GM12878 (cell line): ENCODE results near the gene MRPL55. TPM values are rescaled to one million over a fixed set of nuclear protein-coding genes. Genes with fewer than 3 reads are reported as not detected.

Source experiments
- ATAC-seq: fragments of 200-7000 bp; cut with Tn5 transposase; 3 replicates; pipeline ENCODE4 v1.9.1; 2020; ENCODE audit warnings: mild to moderate bottlenecking, moderate library complexity
- BruUV-seq: library from RNA; stranded (reverse); fragments of 400-500 nt; replicated peaks from 2 replicates; lab custom pipeline; 2021; lab: Mats Ljungman, UMichigan
- CTCF ChIA-PET: fragments of 300-600 bp; sonication (Branson Sonifier 250); formaldehyde crosslinking; extraction: SDS; loops from one replicate; lab custom pipeline; 2021; ENCODE audit warnings: inconsistent platforms; lab: Yijun Ruan, JAX
- POLR2A ChIA-PET: fragments of 350-600 bp; formaldehyde crosslinking; extraction: SDS; loops from one replicate; lab custom pipeline; 2021; ENCODE audit warnings: inconsistent platforms; lab: Charles Lee
- RAD21 ChIA-PET: fragments of 300-600 bp; sonication (Branson Sonifier 250); formaldehyde crosslinking; loops from one replicate; lab custom pipeline; 2023; ENCODE audit warnings: antibody characterized with exemption; ENCODE audit not compliant: unreplicated experiment; lab: Charles Lee
- SMC1A ChIA-PET: fragments of 300-600 bp; sonication (Branson Sonifier 250); formaldehyde crosslinking; loops from one replicate; lab custom pipeline; 2023; ENCODE audit not compliant: unreplicated experiment, uncharacterized antibody; lab: Charles Lee
- DNase-seq: peaks from one replicate; pipeline ENCODE4 v3.0.0-alpha.2; 2011; ENCODE audit warnings: low read depth, low spot score
- FAIRE-seq: peaks from 3 replicates; lab custom pipeline; 2011; peaks lifted over from hg19 to GRCh38; lab: Jason Lieb, UNC
- H2AFZ ChIP-seq: 2 replicates; pipeline ENCODE4 v1.6.0; 2011; ENCODE audit warnings: low read depth, low read length, control low read depth; ENCODE audit not compliant: control insufficient read depth
- H3K27ac ChIP-seq: 2 replicates; pipeline ENCODE4 v1.5.1; 2011; ENCODE audit warnings: control low read depth; ENCODE audit not compliant: control insufficient read depth, insufficient read depth
- H3K27me3 ChIP-seq, 2 experiments: replicated peaks in 1 of 2; 2 replicates each; pipeline versions ENCODE4 v1.6.0 to v1.6.1; 2011; ENCODE audit warnings: low read length in 1 of 2; ENCODE audit not compliant: control insufficient read depth in 2 of 2, insufficient read depth in 2 of 2
- H3K36me3 ChIP-seq, 2 experiments: 2 replicates each; pipeline ENCODE4 v1.5.1; 2011; ENCODE audit warnings: low read length in 1 of 2; ENCODE audit not compliant: control insufficient read depth in 2 of 2, insufficient read depth in 2 of 2
- H3K4me1 ChIP-seq: 2 replicates; pipeline ENCODE4 v1.6.1; 2011; ENCODE audit warnings: mild to moderate bottlenecking, low read length, moderate library complexity, mixed read lengths; ENCODE audit not compliant: control insufficient read depth, insufficient read depth
- H3K4me2 ChIP-seq: 2 replicates; pipeline ENCODE4 v1.6.0; 2011; ENCODE audit warnings: control low read depth; ENCODE audit not compliant: control insufficient read depth, insufficient read depth
- H3K4me3 ChIP-seq: fragments of 200-600 bp; sonication (generic); 2 replicates; pipeline ENCODE4 v1.5.1; 2016
- H3K79me2 ChIP-seq: 2 replicates; pipeline ENCODE4 v1.6.0; 2011; ENCODE audit warnings: low read length; ENCODE audit not compliant: control insufficient read depth, insufficient read depth
- H3K9ac ChIP-seq: 2 replicates; pipeline ENCODE4 v1.8.0; 2011; ENCODE audit warnings: low read length, control low read depth, mixed read lengths; ENCODE audit not compliant: control insufficient read depth, insufficient read depth
- H3K9me3 ChIP-seq: replicated peaks from 3 replicates; pipeline ENCODE4 v1.5.1; 2011; ENCODE audit warnings: mild to moderate bottlenecking, low read length; ENCODE audit not compliant: control insufficient read depth, insufficient read depth
- H4K20me1 ChIP-seq: 2 replicates; pipeline ENCODE4 v1.6.0; 2011; ENCODE audit not compliant: control insufficient read depth, insufficient read depth
- ASH2L ChIP-seq: fragments of 300-600, 200-600 bp; sonication (generic); IDR thresholded peaks from 2 replicates; pipeline ENCODE4 v1.6.1; 2017; ENCODE audit warnings: low read depth, mild to moderate bottlenecking, borderline replicate concordance
- BCL11A ChIP-seq: IDR thresholded peaks from 2 replicates; pipeline ENCODE4 v1.6.1; 2011; ENCODE audit warnings: low read depth, low read length
- CBX5 ChIP-seq: sonication (generic); IDR thresholded peaks from 2 replicates; pipeline ENCODE4 v1.6.1; 2016; ENCODE audit warnings: low read depth, moderate library complexity, mild to moderate bottlenecking, inconsistent platforms
- CHD1 ChIP-seq: IDR thresholded peaks from 2 replicates; pipeline ENCODE4 v1.6.1; 2012; ENCODE audit warnings: low read depth, low read length, improper control_type of control experiment
- CHD2 ChIP-seq: IDR thresholded peaks from 2 replicates; pipeline ENCODE4 v1.6.1; 2011; ENCODE audit warnings: low read depth, low read length, improper control_type of control experiment, borderline replicate concordance
- CREM ChIP-seq: IDR thresholded peaks from 2 replicates; pipeline ENCODE4 v1.6.1; 2014; ENCODE audit warnings: antibody characterized with exemption, low read depth
- EED ChIP-seq: sonication (generic); IDR thresholded peaks from 2 replicates; pipeline ENCODE4 v1.6.1; 2016; ENCODE audit warnings: antibody characterized with exemption, low read depth
- EZH2 ChIP-seq: IDR thresholded peaks from 2 replicates; pipeline ENCODE4 v1.6.1; 2012; ENCODE audit warnings: low read depth, mild to moderate bottlenecking, control low read depth, inconsistent platforms, low read length, borderline replicate concordance; ENCODE audit not compliant: control insufficient read depth
- IRF4 ChIP-seq: IDR thresholded peaks from 2 replicates; pipeline ENCODE4 v1.6.1; 2011; ENCODE audit warnings: low read depth, low read length
- SREBF2 ChIP-seq: IDR thresholded peaks from 2 replicates; pipeline ENCODE4 v1.6.1; 2012; ENCODE audit warnings: mild to moderate bottlenecking, low read length
- SUPT20H ChIP-seq: IDR thresholded peaks from 2 replicates; pipeline ENCODE4 v1.6.1; 2011; ENCODE audit warnings: low read depth, mild to moderate bottlenecking, low read length, moderate library complexity, borderline replicate concordance; ENCODE audit not compliant: control insufficient read depth
- SUZ12 ChIP-seq: fragments of 200-600 bp; sonication (generic); IDR thresholded peaks from one replicate; pipeline ENCODE4 v1.6.1; 2018; ENCODE audit warnings: antibody characterized with exemption, mild to moderate bottlenecking; ENCODE audit not compliant: unreplicated experiment
- TCF12 ChIP-seq: IDR thresholded peaks from 2 replicates; pipeline ENCODE4 v1.6.1; 2011; ENCODE audit warnings: low read depth, mild to moderate bottlenecking, low read length
- TCF7 ChIP-seq: IDR thresholded peaks from 2 replicates; pipeline ENCODE4 v1.6.1; 2014; ENCODE audit warnings: antibody characterized with exemption, borderline replicate concordance
- YY1 ChIP-seq: IDR thresholded peaks from 2 replicates; pipeline ENCODE4 v1.6.1; 2011; ENCODE audit warnings: low read depth, mild to moderate bottlenecking, low read length
- WGBS: methylation state at CpG from one replicate; pipeline ENCODE4 v1.1.6; 2016; ENCODE audit warnings: low lambda C conversion rate; ENCODE audit not compliant: insufficient replicate concordance, insufficient coverage; ENCODE audit errors: missing lambda C conversion rate; 5-methylcytosine and 5-hydroxymethylcytosine counted together
- in situ Hi-C: fragments of 300-500 bp; cut with MboI; formaldehyde crosslinking; loops from 9 replicates; pipeline ENCODE4 v1.14.3; 2018; ENCODE audit warnings: mixed read lengths
- intact Hi-C: fragments of 100-400 bp; cut with micrococcal nuclease; formaldehyde crosslinking; loops from one replicate; pipeline ENCODE4 v1.14.2; 2022; ENCODE audit not compliant: unreplicated experiment
- polyA plus RNA-seq, 11 experiments: library from polyadenylated mRNA; depleted of rRNA in 4 of 11; unstranded in 6 of 11; stranded (reverse) in 5 of 11; fragments of >200 nt; fragmentation: Nextera tagmentation in 4 of 11; fragmentation: Illumina TruSeq in 1 of 11; extraction: Ambion mirVana in 4 of 11; extraction: Trizol in 1 of 11; gene quantifications; 1 replicate in 1 of 11; 2 replicates in 10 of 11; pipeline versions ENCODE4 v1.2.1 to v1.2.3, GENCODE V29; 2011 to 2016; ENCODE audit warnings: inconsistent platforms in 2 of 11, missing spikeins in 2 of 11, low read depth in 1 of 11
- total RNA-seq, 4 experiments: library from RNA; depleted of rRNA in 3 of 4; stranded (reverse); fragments of >200 nt in 3 of 4; fragmentation: Illumina TruSeq in 1 of 4; extraction: Trizol in 1 of 4; gene quantifications; 2 replicates each; pipeline versions ENCODE4 v1.2.1 to v1.2.3, GENCODE V29; 2013 to 2021
- TF ChIP-seq, protein P1 (sequence below): IDR thresholded peaks from 2 replicates; pipeline ENCODE4 v1.6.1; 2012; ENCODE audit warnings: mild to moderate bottlenecking, low read depth, low read length
- TF ChIP-seq, protein P2 (sequence below): fragments of 450-650 bp; conservative IDR thresholded peaks from 2 replicates; pipeline ENCODE4 v1.6.1; 2017; ENCODE audit warnings: mild to moderate bottlenecking, moderate library complexity

Gene MRPL55
- total and polyA plus RNA-seq, 10 of the 15 experiments (the other 5 are each of a cell fraction or from before 2014, with no cell fraction given) = 15.1 to 143 (median 55.8) TPM

GRCh38 chr1:228064741-228065542, 44.2 kb downstream of the MRPL55 start (continued):
- TF ChIP-seq YY1 = no peak
- no peak for TF ChIP-seq SREBF2
- TF ChIP-seq TCF7 = no peak
- TF ChIP-seq EZH2 = no peak
- TF ChIP-seq CBX5 = no peak

DNA sequence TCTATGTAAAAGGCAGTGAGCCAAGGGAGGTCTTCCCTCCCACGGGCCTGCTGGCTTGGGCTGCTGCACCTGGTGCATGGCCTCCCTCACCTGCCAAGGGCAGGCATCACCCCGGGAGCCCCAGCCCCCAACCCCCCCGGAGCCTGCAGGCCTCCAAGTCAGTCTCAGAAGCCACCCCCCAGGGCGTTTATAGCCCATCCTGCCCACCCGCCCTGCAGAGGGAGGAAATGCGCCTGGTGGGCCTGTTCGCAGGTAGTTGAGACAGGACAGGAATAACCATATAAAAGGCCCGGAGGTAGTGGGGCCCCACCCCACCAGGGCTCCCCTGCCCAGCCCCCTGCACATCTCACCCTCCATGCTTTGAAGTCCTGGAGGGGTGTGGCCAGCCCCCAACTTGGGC, 44.8 kb downstream of the MRPL55 start:
- H2AFZ ChIP-seq = no peak overlapping the region
- SMC1A ChIA-PET = no interaction called here
- FAIRE-seq (no peak), ATAC-seq (no peak), DNase-seq (no peak)
- no TSS peak for BruUV-seq
- no peaks in the 10 kb centered on the region for H3K4me1 ChIP-seq
- in situ Hi-C loops (no loop called here), intact Hi-C loops (no loop called here)
- no peaks in the 10 kb centered on the region for H3K79me2 ChIP-seq
- H4K20me1 ChIP-seq = no peaks in the 10 kb centered on the region
- H3K27ac ChIP-seq = no peak overlapping the region
- CTCF ChIA-PET = no interaction called here
- no peak overlapping the region for H3K4me3 ChIP-seq
- H3K9me3 ChIP-seq = no peaks in the 10 kb centered on the region; the same call in 2 of the 3 replicates
- POLR2A ChIA-PET = no interaction called here
- H3K27me3 ChIP-seq = peaks cover 0 to 2% of the 10 kb centered on the region in 2 experiments; a peak in 3 of 4 replicates
- 4% methylated on average over 5 of the region's 8 CpGs for WGBS
- H3K4me2 ChIP-seq = no peak overlapping the region
- no peaks in the 10 kb centered on the region for H3K36me3 ChIP-seq
- RAD21 ChIA-PET = no interaction called here
- H3K9ac ChIP-seq = no peak overlapping the region
- TF ChIP-seq CHD2 = no peak
- no peak for TF ChIP-seq BCL11A
- no peak for TF ChIP-seq CREM
- no peak for TF ChIP-seq EED
- no peak for TF ChIP-seq IRF4
- no peak for TF ChIP-seq SUZ12
- no peak for TF ChIP-seq TCF12
- TF ChIP-seq ASH2L = no peak
- no peak for TF ChIP-seq SUPT20H
- TF ChIP-seq, protein P1, sequence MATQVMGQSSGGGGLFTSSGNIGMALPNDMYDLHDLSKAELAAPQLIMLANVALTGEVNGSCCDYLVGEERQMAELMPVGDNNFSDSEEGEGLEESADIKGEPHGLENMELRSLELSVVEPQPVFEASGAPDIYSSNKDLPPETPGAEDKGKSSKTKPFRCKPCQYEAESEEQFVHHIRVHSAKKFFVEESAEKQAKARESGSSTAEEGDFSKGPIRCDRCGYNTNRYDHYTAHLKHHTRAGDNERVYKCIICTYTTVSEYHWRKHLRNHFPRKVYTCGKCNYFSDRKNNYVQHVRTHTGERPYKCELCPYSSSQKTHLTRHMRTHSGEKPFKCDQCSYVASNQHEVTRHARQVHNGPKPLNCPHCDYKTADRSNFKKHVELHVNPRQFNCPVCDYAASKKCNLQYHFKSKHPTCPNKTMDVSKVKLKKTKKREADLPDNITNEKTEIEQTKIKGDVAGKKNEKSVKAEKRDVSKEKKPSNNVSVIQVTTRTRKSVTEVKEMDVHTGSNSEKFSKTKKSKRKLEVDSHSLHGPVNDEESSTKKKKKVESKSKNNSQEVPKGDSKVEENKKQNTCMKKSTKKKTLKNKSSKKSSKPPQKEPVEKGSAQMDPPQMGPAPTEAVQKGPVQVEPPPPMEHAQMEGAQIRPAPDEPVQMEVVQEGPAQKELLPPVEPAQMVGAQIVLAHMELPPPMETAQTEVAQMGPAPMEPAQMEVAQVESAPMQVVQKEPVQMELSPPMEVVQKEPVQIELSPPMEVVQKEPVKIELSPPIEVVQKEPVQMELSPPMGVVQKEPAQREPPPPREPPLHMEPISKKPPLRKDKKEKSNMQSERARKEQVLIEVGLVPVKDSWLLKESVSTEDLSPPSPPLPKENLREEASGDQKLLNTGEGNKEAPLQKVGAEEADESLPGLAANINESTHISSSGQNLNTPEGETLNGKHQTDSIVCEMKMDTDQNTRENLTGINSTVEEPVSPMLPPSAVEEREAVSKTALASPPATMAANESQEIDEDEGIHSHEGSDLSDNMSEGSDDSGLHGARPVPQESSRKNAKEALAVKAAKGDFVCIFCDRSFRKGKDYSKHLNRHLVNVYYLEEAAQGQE = no peak
- no peak for TF ChIP-seq CHD1
- TF ChIP-seq, protein P2, sequence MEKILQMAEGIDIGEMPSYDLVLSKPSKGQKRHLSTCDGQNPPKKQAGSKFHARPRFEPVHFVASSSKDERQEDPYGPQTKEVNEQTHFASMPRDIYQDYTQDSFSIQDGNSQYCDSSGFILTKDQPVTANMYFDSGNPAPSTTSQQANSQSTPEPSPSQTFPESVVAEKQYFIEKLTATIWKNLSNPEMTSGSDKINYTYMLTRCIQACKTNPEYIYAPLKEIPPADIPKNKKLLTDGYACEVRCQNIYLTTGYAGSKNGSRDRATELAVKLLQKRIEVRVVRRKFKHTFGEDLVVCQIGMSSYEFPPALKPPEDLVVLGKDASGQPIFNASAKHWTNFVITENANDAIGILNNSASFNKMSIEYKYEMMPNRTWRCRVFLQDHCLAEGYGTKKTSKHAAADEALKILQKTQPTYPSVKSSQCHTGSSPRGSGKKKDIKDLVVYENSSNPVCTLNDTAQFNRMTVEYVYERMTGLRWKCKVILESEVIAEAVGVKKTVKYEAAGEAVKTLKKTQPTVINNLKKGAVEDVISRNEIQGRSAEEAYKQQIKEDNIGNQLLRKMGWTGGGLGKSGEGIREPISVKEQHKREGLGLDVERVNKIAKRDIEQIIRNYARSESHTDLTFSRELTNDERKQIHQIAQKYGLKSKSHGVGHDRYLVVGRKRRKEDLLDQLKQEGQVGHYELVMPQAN = no peak
